ENCODE results near the gene PRKACA.

The PRKACA gene

DNA sequence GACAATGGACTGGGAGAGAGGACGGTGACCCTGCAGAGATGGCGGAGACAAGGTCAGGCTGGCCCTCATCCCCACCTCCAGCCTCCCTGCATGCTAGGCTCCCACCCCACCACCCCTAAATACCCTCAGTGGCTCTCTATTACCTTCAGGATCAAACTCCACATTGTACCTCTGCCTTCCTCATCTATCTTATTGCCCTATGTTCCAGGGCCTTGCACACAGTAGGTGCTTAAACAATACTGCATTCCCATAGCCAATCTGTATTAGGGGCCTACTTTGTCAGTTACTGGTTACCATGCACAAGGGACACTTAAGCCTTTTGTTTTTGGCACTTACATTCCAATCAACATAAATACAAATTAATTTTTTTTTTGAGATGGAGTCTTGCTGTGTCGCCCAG lies 62.2 kb downstream of the PRKACA start:
- Histone ChIP-seq H3K4me1 (ENCODE audit: control insufficient read depth, low read length) (peaks cover 26% of the 10 kb centered on the region), H3K4me3 (ENCODE audit: low read length) (no peak overlapping the region), H4K20me1 (ENCODE audit: control insufficient read depth, insufficient read depth, low read depth, low read length) (no peaks in the 10 kb centered on the region), H3F3A (ENCODE audit: control insufficient read depth, insufficient read depth) (no peaks in the 10 kb centered on the region), H3K9me2 (replicated peaks; ENCODE audit: control insufficient read depth, low read length) (no peaks in the 10 kb centered on the region), H3K9me3 (ENCODE audit: control insufficient read depth, insufficient read depth, low read length) (no peaks in the 10 kb centered on the region), H3K36me3 (ENCODE audit: control insufficient read depth, low read length) (no peaks in the 10 kb centered on the region), H3K27me3 (ENCODE audit: control insufficient read depth, low read length) (peaks cover 24% of the 10 kb centered on the region), H3K4me2 (ENCODE audit: low read length) (no peak overlapping the region), H3K79me2 (ENCODE audit: control insufficient read depth, low read length) (no peaks in the 10 kb centered on the region), H3K27ac (ENCODE audit: low read depth, low read length) (no peak overlapping the region)
- TF ChIP-seq, protein P1, sequence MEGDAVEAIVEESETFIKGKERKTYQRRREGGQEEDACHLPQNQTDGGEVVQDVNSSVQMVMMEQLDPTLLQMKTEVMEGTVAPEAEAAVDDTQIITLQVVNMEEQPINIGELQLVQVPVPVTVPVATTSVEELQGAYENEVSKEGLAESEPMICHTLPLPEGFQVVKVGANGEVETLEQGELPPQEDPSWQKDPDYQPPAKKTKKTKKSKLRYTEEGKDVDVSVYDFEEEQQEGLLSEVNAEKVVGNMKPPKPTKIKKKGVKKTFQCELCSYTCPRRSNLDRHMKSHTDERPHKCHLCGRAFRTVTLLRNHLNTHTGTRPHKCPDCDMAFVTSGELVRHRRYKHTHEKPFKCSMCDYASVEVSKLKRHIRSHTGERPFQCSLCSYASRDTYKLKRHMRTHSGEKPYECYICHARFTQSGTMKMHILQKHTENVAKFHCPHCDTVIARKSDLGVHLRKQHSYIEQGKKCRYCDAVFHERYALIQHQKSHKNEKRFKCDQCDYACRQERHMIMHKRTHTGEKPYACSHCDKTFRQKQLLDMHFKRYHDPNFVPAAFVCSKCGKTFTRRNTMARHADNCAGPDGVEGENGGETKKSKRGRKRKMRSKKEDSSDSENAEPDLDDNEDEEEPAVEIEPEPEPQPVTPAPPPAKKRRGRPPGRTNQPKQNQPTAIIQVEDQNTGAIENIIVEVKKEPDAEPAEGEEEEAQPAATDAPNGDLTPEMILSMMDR (IDR thresholded peaks at IDR 0.05; ENCODE audit: low read depth, low read length, poor library complexity, severe bottlenecking): no peak
- TF ChIP-seq EZH2phosphoT487 (IDR thresholded peaks at IDR 0.05; ENCODE audit: borderline replicate concordance, low read length): no peak

DNA sequence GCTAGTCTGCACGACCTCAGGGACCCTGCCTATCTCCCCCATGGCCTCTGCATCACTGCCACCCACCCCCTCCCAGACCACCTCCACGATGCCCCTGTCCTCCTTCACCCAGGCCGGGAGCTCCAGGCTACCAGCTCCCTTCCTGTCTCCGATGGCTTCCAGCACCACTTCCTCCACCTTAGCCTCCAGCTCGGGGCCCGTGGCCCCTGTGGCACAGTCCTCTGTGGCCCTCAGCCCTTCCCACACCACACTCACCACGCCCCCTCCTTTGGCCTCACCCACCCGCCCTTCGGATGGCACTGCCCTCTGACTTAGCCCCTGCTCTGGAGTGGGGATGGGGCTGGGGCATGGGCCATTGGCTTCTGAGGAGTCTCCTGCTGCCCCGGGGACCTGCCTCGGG lies 62.8 kb downstream of the PRKACA start:
- no peaks in the 10 kb centered on the region for H3K79me2 ChIP-seq (ENCODE audit: control insufficient read depth, low read length)
- TF ChIP-seq, protein P1 (IDR thresholded peaks at IDR 0.05; ENCODE audit: low read depth, low read length, poor library complexity, severe bottlenecking): no peak
- no peak for TF ChIP-seq EZH2phosphoT487 (IDR thresholded peaks at IDR 0.05; ENCODE audit: borderline replicate concordance, low read length)
- H3K36me3 ChIP-seq (ENCODE audit: control insufficient read depth, low read length): no peaks in the 10 kb centered on the region

DNA sequence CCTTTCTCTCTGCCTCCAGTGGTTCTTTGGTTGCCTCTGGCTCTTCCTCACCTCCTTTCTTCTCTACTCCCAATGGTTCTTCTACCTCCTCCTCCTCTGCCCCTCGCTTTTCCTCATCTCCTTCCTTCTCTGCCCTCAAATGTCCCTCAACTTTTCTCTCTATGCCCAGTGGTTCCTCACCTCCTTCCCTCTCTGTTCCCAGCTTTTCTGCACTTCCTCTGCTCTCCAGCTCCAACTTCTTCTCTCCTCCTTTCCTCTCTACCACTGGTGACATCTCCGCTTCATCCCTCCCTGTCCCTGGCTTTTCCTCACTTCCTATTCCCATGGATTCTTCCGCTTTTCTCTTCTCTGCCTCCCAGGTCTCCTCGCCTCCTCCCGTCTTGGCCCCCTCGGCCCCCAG lies 63.5 kb downstream of the PRKACA start:
- H3K79me2 ChIP-seq (ENCODE audit: control insufficient read depth, low read length): no peaks in the 10 kb centered on the region
- peaks cover 2% of the 10 kb centered on the region for H3K36me3 ChIP-seq (ENCODE audit: control insufficient read depth, low read length)
- H3F3A ChIP-seq (ENCODE audit: control insufficient read depth, insufficient read depth): no peaks in the 10 kb centered on the region
- H4K20me1 ChIP-seq (ENCODE audit: control insufficient read depth, insufficient read depth, low read depth, low read length): no peaks in the 10 kb centered on the region
- peaks cover 23% of the 10 kb centered on the region for H3K27me3 ChIP-seq (ENCODE audit: control insufficient read depth, low read length)
- H3K9me2 ChIP-seq (replicated peaks; ENCODE audit: control insufficient read depth, low read length): no peaks in the 10 kb centered on the region
- peaks cover 14% of the 10 kb centered on the region for H3K4me1 ChIP-seq (ENCODE audit: control insufficient read depth, low read length)
- H3K4me2 ChIP-seq (ENCODE audit: low read length): no peak overlapping the region
- H3K9me3 ChIP-seq (ENCODE audit: control insufficient read depth, insufficient read depth, low read length): no peaks in the 10 kb centered on the region
- TF ChIP-seq, protein P1 (IDR thresholded peaks at IDR 0.05; ENCODE audit: low read depth, low read length, poor library complexity, severe bottlenecking): no peak
- no peak for TF ChIP-seq EZH2phosphoT487 (IDR thresholded peaks at IDR 0.05; ENCODE audit: borderline replicate concordance, low read length)
- H3K27ac ChIP-seq (ENCODE audit: low read depth, low read length): no peak overlapping the region
- no peak overlapping the region for H3K4me3 ChIP-seq (ENCODE audit: low read length)

More for the DNA sequence above, 62.8 kb downstream of the PRKACA start:
- H3F3A ChIP-seq (ENCODE audit: control insufficient read depth, insufficient read depth): no peaks in the 10 kb centered on the region
- no peaks in the 10 kb centered on the region for H3K9me2 ChIP-seq (replicated peaks; ENCODE audit: control insufficient read depth, low read length)
- no peaks in the 10 kb centered on the region for H4K20me1 ChIP-seq (ENCODE audit: control insufficient read depth, insufficient read depth, low read depth, low read length)
- H3K27me3 ChIP-seq (ENCODE audit: control insufficient read depth, low read length): peaks cover 23% of the 10 kb centered on the region
- no peak overlapping the region for H3K4me2 ChIP-seq (ENCODE audit: low read length)
- H3K27ac ChIP-seq (ENCODE audit: low read depth, low read length): no peak overlapping the region
- no peak overlapping the region for H3K4me3 ChIP-seq (ENCODE audit: low read length)
- peaks cover 19% of the 10 kb centered on the region for H3K4me1 ChIP-seq (ENCODE audit: control insufficient read depth, low read length)
- no peaks in the 10 kb centered on the region for H3K9me3 ChIP-seq (ENCODE audit: control insufficient read depth, insufficient read depth, low read length)
